ENCODE data around the gene CCDC87. TPM values are rescaled to one million over a fixed set of nuclear protein-coding genes. Genes with fewer than 3 reads are reported as not detected.

The CCDC87 gene
- total RNA-seq, 2 experiments from 2014 or later, result 0.09 to 0.14 TPM

DNA sequence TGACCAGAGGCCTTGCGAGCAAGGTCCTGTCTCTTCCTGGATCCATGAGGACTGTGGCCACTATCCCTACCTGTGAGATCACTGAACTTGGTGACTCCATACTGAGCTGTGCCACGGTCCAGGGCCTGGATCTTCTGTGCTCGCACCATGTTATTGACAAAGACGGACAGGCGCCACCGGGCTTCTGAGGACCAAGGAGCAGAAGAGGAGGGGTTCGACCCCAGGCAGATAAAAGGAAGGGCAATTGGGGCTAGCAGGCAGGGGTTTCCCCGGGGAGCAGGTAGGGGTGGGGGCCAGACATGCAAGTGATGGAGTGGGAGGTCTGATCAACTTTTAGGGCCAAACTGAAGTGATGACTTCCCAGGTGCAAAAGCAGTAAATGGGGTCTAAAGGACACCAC, 26.6 kb downstream of the CCDC87 start:
- Mint-ChIP-seq H3K9me3 (ENCODE audit: low read depth) (no peaks in the 10 kb centered on the region), H3K36me3 (ENCODE audit: low read depth) (no peaks in the 10 kb centered on the region), H3K4me1 (peaks cover 3% of the 10 kb centered on the region), H3K4me3 (no peak overlapping the region), H3K27ac (no peak overlapping the region), H3K27me3 (no peaks in the 10 kb centered on the region)
- no peak for DNase-seq
- CTCF ChIA-PET, result no interaction called here
- POLR2A ChIA-PET, result no interaction called here
- intact Hi-C loops (cut with DNase I, micrococcal nuclease), result no loop called here
- ATAC-seq, result no peak

- intact Hi-C loops (cut with DNase I, micrococcal nuclease), result no loop called here
- ChIA-PET CTCF (interaction anchor here (0.6 to 0.8 kb wide), 2 partner anchors 373 to 1671 kb away, joined by 4 to 5 read pairs; no protein-coding TSS in a partner anchor), POLR2A (no interaction called here)
- no peaks in the 10 kb centered on the region for H3K36me3 Mint-ChIP-seq (ENCODE audit: low read depth)
- DNase-seq, result no peak
- H3K27me3 Mint-ChIP-seq, result no peaks in the 10 kb centered on the region
- no peaks in the 10 kb centered on the region for H3K9me3 Mint-ChIP-seq (ENCODE audit: low read depth)
- H3K4me1 Mint-ChIP-seq, result peaks cover 3% of the 10 kb centered on the region
- H3K27ac Mint-ChIP-seq, result no peak overlapping the region
- H3K4me3 Mint-ChIP-seq, result no peak overlapping the region
- ATAC-seq, result no peak
Measured at GRCh38 chr11:66564984-66565383, 27.9 kb downstream of the CCDC87 start.

DNA sequence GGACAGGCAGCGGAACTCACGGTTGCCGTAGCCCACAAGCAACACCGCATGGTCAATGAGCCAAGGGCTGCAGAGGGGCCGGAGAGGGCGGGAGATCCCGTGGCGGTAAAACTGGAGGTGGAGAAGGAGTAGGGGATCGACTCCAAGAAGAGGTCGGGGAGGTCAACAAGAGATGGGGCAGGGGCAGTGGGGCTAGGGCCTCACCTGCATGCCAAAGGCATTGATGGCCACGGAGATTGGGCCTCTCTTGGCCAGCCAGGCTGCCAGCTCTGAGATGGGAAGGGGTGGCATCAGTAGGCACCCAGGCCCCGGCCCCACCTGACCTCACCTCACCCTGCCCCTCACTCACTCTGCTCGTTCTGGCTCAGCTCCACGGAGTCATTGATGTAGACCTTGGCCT, 28.3 kb downstream of the CCDC87 start:
- intact Hi-C loops (cut with DNase I, micrococcal nuclease), result no loop called here
- H3K9me3 Mint-ChIP-seq (ENCODE audit: low read depth), result no peaks in the 10 kb centered on the region
- no peak for DNase-seq
- H3K36me3 Mint-ChIP-seq (ENCODE audit: low read depth), result no peaks in the 10 kb centered on the region
- H3K4me1 Mint-ChIP-seq, result peaks cover 3% of the 10 kb centered on the region
- no peak overlapping the region for H3K27ac Mint-ChIP-seq
- no peak overlapping the region for H3K4me3 Mint-ChIP-seq
- no peaks in the 10 kb centered on the region for H3K27me3 Mint-ChIP-seq
- POLR2A ChIA-PET, result no interaction called here
- no peak for ATAC-seq
- CTCF ChIA-PET, result interaction anchor here (0.6 kb wide), 1 partner anchor 373 kb away, joined by 4 read pairs; no protein-coding TSS in a partner anchor

- CTCF ChIA-PET, result interaction anchor here (1.2 to 1.6 kb wide), 2 partner anchors 18 to 26 kb away, joined by 5 read pairs; partner anchors contain the start of genes ACTN3 and ZDHHC24
- intact Hi-C loops (cut with DNase I, micrococcal nuclease), result no loop called here
Measured at GRCh38 chr11:66563832-66564231, 29.0 kb downstream of the CCDC87 start.

DNA sequence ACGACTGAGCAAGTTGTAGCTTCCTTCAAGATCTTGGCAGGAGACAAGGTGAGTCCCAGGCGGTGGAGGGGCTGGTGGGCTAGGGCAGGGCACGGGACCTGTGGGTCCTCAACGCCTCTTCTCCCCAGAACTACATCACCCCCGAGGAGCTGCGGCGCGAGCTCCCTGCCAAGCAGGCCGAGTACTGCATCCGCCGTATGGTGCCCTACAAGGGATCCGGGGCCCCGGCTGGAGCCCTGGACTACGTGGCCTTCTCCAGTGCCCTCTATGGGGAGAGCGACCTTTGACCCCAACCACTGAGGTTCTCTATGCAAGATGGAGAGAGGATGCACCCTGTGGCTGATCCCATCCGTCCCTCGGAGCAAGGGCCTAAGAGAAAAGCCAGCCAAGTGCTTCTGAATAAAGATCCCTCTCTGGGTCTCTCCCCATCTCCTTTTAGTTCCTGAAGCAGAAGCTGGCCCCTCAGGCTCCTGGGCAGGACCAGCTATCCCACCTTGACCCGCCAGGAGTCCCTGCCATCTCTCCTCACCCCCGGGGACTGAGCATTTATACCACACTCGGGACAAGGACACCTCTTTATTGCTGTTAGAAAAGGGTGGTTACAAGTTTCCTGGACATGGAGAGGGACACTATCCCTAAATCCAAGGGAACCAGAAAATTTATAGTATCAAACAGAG, 29.8 kb downstream of the CCDC87 start:
- ATAC-seq (no peak), DNase-seq (no peak)
- Mint-ChIP-seq H3K4me3 (no peak overlapping the region), H3K27me3 (peaks cover 2% of the 10 kb centered on the region), H3K9me3 (ENCODE audit: low read depth) (no peaks in the 10 kb centered on the region), H3K4me1 (peaks cover 3% of the 10 kb centered on the region), H3K27ac (no peak overlapping the region), H3K36me3 (ENCODE audit: low read depth) (no peaks in the 10 kb centered on the region)
- ChIA-PET POLR2A (no interaction called here), CTCF (interaction anchor here (0.6 to 1.9 kb wide), 4 partner anchors 17 to 115 kb away, joined by 4 to 7 read pairs (median 5); partner anchors contain the start of genes ACTN3, RBM4B and ZDHHC24)
- intact Hi-C loops (cut with DNase I, micrococcal nuclease), result no loop called here

More at GRCh38 chr11:66563832-66564231, 29.0 kb downstream of the CCDC87 start:
- Mint-ChIP-seq H3K27me3 (no peaks in the 10 kb centered on the region), H3K36me3 (ENCODE audit: low read depth) (no peaks in the 10 kb centered on the region), H3K4me3 (no peak overlapping the region), H3K4me1 (peaks cover 3% of the 10 kb centered on the region), H3K27ac (no peak overlapping the region), H3K9me3 (ENCODE audit: low read depth) (no peaks in the 10 kb centered on the region)
- POLR2A ChIA-PET, result interaction anchor here (0.6 kb wide), 1 partner anchor 317 kb away, joined by 4 read pairs; no protein-coding TSS in a partner anchor
- no peak for ATAC-seq
- no peak for DNase-seq

DNA sequence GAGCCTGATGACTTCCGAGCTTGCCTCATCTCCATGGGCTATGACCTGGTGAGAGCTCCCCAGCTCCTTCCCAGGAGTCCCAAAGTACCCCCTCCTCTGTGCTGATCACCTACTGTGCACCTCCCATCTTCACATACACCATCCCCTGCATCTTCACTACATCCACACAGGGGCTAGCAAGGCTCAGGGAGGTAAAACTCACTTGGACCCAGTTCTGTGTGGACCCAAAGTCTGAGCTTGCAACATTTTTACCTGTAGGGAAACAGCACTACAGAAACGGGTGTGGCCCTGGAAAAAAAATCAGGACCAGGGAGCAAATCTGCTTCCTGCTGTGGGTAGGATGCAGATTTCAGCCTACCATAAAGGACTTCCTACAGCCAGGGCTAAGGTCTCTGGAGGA, 30.6 kb downstream of the CCDC87 start:
- intact Hi-C loops (cut with DNase I, micrococcal nuclease), result no loop called here
- H3K36me3 Mint-ChIP-seq (ENCODE audit: low read depth), result no peaks in the 10 kb centered on the region
- no peaks in the 10 kb centered on the region for H3K9me3 Mint-ChIP-seq (ENCODE audit: low read depth)
- peaks cover 3% of the 10 kb centered on the region for H3K4me1 Mint-ChIP-seq
- ChIA-PET POLR2A (interaction anchor here (0.6 kb wide), 1 partner anchor 161 kb away, joined by 3 read pairs; no protein-coding TSS in a partner anchor), CTCF (interaction anchor here (0.6 to 1.9 kb wide), 4 partner anchors 63 to 1540 kb away, joined by 3 to 7 read pairs (median 4); partner anchors contain the start of gene RBM4B)
- H3K4me3 Mint-ChIP-seq, result no peak overlapping the region
- no peak overlapping the region for H3K27ac Mint-ChIP-seq
- peaks cover 2% of the 10 kb centered on the region for H3K27me3 Mint-ChIP-seq
- no peak for ATAC-seq
- no peak for DNase-seq

- Mint-ChIP-seq H3K36me3 (ENCODE audit: low read depth) (no peaks in the 10 kb centered on the region), H3K4me1 (peaks cover 3% of the 10 kb centered on the region), H3K27ac (no peak overlapping the region), H3K27me3 (peaks cover 2% of the 10 kb centered on the region), H3K9me3 (ENCODE audit: low read depth) (no peaks in the 10 kb centered on the region), H3K4me3 (no peak overlapping the region)
- CTCF ChIA-PET, result interaction anchor here (0.6 to 1.9 kb wide), 3 partner anchors 116 to 1540 kb away, joined by 3 to 7 read pairs (median 3); partner anchors contain the start of gene RBM4B
- POLR2A ChIA-PET, result interaction anchor here (0.6 kb wide), 1 partner anchor 161 kb away, joined by 3 read pairs; no protein-coding TSS in a partner anchor
- intact Hi-C loops (cut with DNase I, micrococcal nuclease), result no loop called here
- no peak for DNase-seq
- no peak for ATAC-seq
Measured at GRCh38 chr11:66561975-66562248, 31.0 kb downstream of the CCDC87 start.

DNA sequence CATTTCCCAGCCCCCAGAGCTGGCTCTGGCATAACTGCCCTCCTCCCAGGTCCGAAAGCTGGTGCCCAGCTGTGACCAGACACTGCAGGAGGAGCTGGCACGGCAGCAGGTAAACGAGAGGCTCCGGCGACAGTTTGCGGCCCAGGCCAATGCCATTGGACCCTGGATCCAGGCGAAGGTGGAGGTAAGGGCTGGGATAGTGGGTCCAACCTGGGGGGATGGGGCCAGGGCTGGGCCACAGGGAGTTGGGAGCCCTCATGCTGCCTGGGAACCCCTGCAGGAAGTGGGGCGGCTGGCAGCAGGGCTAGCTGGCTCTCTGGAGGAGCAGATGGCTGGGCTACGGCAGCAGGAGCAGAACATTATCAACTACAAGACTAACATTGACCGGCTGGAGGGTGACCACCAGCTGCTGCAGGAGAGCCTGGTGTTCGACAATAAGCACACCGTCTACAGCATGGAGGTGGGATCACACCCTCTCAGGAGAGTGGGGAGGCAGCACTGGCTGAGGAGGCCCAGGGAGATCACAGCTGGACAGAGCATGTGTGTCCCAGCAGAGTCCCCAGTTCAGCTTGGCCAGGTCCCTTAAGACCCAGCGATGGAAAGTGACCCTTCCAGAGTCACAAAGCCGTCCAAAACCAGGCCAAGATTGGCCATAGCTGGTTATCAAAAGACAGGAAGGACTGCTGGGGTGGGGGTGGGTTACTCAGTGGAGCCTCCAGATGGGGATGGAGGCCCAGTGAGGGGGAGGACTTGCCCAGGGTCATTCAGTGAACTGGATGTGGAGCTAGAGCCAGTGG, 31.5 kb downstream of the CCDC87 start:
- intact Hi-C loops (cut with DNase I, micrococcal nuclease), result no loop called here
- no peaks in the 10 kb centered on the region for H3K9me3 Mint-ChIP-seq (ENCODE audit: low read depth)
- H3K36me3 Mint-ChIP-seq (ENCODE audit: low read depth), result no peaks in the 10 kb centered on the region
- H3K4me3 Mint-ChIP-seq, result no peak overlapping the region
- POLR2A ChIA-PET, result interaction anchor here (0.6 kb wide), 1 partner anchor 160 kb away, joined by 3 read pairs; no protein-coding TSS in a partner anchor
- H3K27me3 Mint-ChIP-seq, result peaks cover 2% of the 10 kb centered on the region
- CTCF ChIA-PET, result interaction anchor here (0.6 to 1.9 kb wide), 3 partner anchors 117 to 1541 kb away, joined by 3 to 7 read pairs (median 3); partner anchors contain the start of gene RBM4B
- no peak overlapping the region for H3K27ac Mint-ChIP-seq
- H3K4me1 Mint-ChIP-seq, result peaks cover 3% of the 10 kb centered on the region
- ATAC-seq (no peak), DNase-seq (no peak)

DNA sequence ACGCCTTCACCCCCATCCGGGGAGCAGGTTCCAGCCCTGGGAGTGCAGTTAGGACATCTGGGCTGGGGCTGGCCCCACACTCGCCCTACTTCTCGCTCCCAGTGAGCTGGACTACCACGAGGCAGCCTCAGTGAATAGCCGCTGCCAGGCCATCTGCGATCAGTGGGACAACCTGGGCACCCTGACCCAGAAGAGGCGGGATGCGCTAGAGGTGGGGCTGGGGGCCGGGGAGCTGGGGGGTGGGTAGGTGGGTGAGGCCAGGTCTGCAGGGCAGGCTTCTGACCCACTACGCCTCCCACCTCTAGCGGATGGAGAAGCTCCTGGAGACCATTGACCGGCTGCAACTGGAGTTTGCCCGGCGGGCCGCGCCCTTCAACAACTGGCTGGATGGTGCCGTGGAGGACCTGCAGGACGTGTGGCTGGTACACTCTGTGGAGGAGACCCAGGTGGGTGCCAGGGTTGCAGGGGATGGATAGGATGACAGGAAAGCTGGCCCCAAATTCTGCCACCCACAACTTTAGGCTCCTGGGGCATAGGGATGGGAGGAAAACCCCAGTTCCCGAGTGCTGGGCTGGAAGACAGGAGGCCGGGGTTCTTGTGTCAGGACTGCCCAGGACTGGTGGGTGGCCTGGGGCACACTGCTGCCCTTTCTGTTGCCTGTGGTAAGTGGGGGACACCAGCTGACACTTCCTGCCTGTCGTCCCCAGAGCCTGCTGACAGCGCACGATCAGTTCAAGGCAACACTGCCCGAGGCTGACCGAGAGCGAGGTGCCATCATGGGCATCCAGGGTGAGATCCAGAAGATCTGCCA, 32.8 kb downstream of the CCDC87 start:
- Mint-ChIP-seq H3K9me3 (ENCODE audit: low read depth) (no peaks in the 10 kb centered on the region), H3K4me1 (peaks cover 3% of the 10 kb centered on the region), H3K36me3 (ENCODE audit: low read depth) (no peaks in the 10 kb centered on the region), H3K27ac (no peak overlapping the region), H3K4me3 (no peak overlapping the region), H3K27me3 (peaks cover 2% of the 10 kb centered on the region)
- ChIA-PET POLR2A (no interaction called here), CTCF (interaction anchor here (0.5 kb wide), 1 partner anchor 81 kb away, joined by 3 read pairs; no protein-coding TSS in a partner anchor)
- DNase-seq, result no peak
- ATAC-seq, result no peak
- intact Hi-C loops (cut with DNase I, micrococcal nuclease), result no loop called here

DNA sequence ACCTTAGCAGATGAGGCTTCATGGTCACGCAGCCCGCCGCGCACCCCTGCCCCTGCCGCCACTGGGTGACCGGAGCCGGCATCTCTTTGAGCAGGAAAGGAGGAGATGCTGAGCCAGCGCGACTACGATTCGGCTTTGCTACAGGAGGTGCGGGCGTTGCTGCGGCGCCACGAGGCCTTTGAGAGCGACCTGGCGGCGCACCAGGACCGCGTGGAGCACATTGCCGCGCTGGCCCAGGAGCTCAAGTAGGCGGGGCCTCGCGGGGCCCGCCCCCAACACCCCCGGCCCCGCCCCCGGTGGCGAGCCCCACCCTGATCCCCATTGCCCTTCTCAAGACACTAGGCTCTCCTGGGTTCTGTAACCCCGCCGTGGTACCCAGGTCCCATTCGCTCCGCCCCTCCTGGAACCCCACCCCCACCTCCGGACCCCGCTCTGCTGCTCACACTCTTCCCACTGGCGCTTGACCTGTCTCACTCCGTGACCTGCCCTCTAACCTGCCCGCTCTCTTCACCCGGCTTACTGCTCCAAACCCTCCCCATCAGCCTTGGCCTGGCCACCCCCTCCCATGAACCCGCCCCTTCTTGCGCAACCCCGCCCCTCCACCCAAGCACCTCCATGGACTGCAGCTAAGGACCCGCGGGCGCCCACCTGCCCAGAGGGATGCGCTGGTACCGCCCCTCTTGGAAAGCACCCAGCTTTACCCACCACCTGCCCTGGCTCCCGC, 33.6 kb downstream of the CCDC87 start:
- H3K4me3 Mint-ChIP-seq, result no peak overlapping the region
- peaks cover 3% of the 10 kb centered on the region for H3K4me1 Mint-ChIP-seq
- H3K27me3 Mint-ChIP-seq, result peaks cover 2% of the 10 kb centered on the region
- H3K27ac Mint-ChIP-seq, result no peak overlapping the region
- no peaks in the 10 kb centered on the region for H3K9me3 Mint-ChIP-seq (ENCODE audit: low read depth)
- CTCF ChIA-PET, result interaction anchor here (0.5 kb wide), 1 partner anchor 80 kb away, joined by 3 read pairs; no protein-coding TSS in a partner anchor
- DNase-seq, result peak; percentile 59
- intact Hi-C loops (cut with DNase I, micrococcal nuclease), result no loop called here
- peak; percentile 76 for ATAC-seq
- no peaks in the 10 kb centered on the region for H3K36me3 Mint-ChIP-seq (ENCODE audit: low read depth)
- POLR2A ChIA-PET, result interaction anchor here (0.6 kb wide), 1 partner anchor 8 kb away, joined by 3 read pairs; no protein-coding TSS in a partner anchor

Data from activated CD4-positive, alpha-beta T cell treated with anti-CD3 and anti-CD28 coated beads for 36 hours (primary cell).